Hair follicular keratinocyte (primary cell): ENCODE data around the gene HDDC3. TPM values are rescaled to one million over a fixed set of nuclear protein-coding genes. Genes with fewer than 3 reads are reported as not detected.

Experiments
- total RNA-seq: library from RNA; depleted of rRNA; stranded (reverse); fragments of >200 nt; gene quantifications from 2 replicates; pipeline ENCODE4 v1.2.3, GENCODE V29; 2015

The HDDC3 gene, protein sequence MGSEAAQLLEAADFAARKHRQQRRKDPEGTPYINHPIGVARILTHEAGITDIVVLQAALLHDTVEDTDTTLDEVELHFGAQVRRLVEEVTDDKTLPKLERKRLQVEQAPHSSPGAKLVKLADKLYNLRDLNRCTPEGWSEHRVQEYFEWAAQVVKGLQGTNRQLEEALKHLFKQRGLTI
- 18.7 and 18.8 TPM in 2 replicates for total RNA-seq

GRCh38 chr15:90931828-90932659 lies at the start of gene HDDC3:
Gene HDDC3 (minus strand): TSS chr15:90932549. CDS start chr15:90932540, 9 bp downstream.

DNA sequence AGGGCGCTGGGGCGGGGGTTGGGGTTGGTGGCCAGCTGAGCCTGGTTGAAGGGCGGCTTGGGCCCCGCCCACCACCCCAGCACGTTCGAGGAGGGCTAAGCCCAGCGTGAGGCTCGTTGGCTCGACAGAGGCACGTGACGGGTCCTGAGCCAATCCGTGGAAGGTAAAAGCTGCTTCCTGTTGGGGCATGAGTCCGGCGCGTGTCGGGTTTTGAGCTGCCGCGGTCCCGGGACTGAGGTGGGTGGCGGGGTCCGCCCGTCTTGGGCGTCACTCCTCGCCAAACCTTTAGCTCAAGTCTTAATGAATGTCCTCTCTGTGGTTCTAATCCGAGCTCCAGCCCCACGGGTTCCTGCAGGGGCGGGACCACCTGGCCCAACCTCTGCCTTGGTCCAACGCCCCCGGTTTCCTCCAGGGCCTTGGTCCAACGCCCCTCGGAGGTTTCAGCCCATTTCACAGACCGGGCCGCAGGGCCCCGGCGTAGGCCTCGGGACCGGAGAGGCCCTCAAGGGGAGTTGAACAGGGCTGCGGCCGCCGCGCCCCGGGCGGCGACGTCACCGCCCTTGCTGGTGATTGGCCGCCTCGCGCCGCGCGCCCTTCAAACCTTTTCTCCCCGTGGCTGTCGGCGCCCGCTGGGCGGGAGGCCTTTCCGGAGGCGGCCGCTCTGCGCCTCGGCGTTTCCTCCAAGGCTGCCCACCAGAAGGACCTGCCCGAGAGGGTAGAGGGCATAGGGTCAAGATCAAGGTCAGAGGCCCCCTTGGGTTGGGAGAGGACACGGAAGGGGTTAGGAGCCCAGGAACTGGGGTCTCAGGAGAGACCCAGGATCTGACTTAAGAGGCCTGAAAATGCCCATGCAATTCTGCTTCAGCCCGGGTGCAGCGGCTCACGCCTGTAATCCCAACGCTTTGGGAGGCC lies 22.6 kb upstream of the HDDC3 start, which contains the start of gene RCCD1:
TSS of gene RCCD1 (plus strand) at position 173 of the 912 bp plus-strand sequence. CDS start 1,851 bp downstream, outside the sequence.

DNA sequence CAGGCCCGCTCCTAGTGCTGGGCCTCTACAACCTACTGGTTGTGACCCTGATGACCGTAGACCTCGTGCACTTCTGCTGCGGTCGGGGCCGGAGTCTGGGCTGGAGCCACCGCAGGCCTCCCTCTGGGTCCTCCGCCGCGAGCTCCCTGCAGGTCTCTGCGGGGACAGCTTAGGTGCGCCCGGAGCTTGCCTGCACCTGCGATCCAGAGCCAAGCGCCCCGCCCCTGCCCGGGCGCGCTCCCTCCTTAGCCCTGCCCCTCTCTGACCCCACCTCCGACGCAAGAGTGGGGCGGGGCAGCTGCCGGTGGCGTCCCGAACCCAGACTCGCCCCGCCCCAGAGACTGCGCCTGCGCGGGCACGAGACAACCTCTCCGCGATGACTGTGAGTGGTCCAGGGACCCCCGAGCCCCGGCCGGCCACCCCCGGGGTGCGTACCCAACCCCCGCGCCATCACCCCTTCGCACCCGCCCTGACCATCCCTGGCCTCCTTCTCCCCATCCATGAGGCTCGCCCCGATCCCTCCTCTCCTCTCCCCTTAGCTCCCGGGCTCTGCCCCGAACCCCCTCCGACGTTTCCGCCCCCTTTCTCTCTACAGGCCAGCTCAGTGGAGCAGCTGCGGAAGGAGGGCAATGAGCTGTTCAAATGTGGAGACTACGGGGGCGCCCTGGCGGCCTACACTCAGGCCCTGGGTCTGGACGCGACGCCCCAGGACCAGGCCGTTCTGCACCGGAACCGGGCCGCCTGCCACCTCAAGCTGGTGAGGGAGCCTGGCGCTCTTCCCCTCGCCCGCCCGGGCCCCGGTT lies 2.8 kb upstream of the HDDC3 start, which contains the start of gene UNC45A:
TSS of gene UNC45A (plus strand) at position 337 of the 803 bp plus-strand sequence. CDS start at position 377, 40 bp downstream.

GRCh38 chr15:90902840-90903732 lies 29.3 kb downstream of the HDDC3 start, which contains the start of gene MAN2A2:
Gene MAN2A2 (plus strand): TSS chr15:90903302. CDS start chr15:90904208, 906 bp downstream.

DNA sequence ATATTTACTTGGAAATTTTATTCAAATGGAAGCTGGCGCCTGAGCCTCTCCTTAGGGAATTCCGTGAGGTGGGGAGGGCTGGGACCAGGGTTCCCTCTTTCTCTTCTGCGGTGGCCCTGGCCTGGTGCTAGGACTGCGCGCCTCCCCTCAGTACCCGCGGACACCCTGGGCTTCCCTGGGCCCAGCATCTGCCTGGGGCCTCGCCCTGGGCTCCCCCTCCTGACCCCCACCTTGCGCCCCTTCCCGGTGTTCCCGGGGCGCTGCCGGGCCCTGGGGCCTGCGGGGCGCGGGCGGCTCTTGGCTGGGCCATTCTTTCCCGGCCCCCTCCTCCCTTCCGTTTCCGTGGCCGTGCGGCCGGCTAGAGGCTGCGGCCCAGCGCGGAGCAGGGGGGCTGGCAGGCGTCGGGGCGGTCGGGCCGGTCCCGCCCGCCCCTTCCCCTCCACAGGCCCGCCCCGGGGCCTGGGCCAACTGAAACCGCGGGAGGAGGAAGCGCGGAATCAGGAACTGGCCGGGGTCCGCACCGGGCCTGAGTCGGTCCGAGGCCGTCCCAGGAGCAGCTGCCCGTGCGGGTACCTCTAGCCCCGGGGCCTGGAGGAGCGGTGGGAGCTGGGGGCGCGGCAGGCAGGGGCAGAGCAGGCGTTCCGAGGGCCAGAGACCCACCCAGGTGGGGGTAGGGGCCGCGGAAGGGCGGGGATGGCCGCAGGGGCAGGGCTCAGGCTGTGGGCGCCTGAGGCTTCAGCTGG lies 48.2 kb downstream of the HDDC3 start, which contains the start of gene FES:
TSS of gene FES (plus strand) at position 529 of the 743 bp plus-strand sequence. CDS start 542 bp downstream, outside the sequence.

Other genes with a start within 250 kb of the HDDC3 start
- 3.0 and 9.9 TPM in 2 replicates for gene BLM, start 215.2 kb downstream of the HDDC3 start, total RNA-seq
- gene FURIN, start 64.0 kb downstream of the HDDC3 start, total RNA-seq = 56.6 and 87.8 TPM in 2 replicates
- 1.9 and 2.1 TPM in 2 replicates for gene FES, start 48.0 kb downstream of the HDDC3 start, total RNA-seq
- 3.9 and 6.6 TPM in 2 replicates for gene MAN2A2, start 29.2 kb downstream of the HDDC3 start, total RNA-seq
- gene UNC45A, start 2.7 kb upstream of the HDDC3 start, total RNA-seq = 50.8 and 57.8 TPM in 2 replicates
- 16.7 and 24.1 TPM in 2 replicates for gene RCCD1, start 22.3 kb upstream of the HDDC3 start, total RNA-seq
- 38.0 and 169 TPM in 2 replicates for gene PRC1, start 62.0 kb upstream of the HDDC3 start, total RNA-seq
- 14.8 and 22.0 TPM in 2 replicates for gene VPS33B, start 90.0 kb upstream of the HDDC3 start, total RNA-seq
- under 0.01 and 0.08 TPM in 2 replicates for gene SV2B, start 167.7 kb upstream of the HDDC3 start, total RNA-seq